Fibroblast of the aortic adventitia (primary cell): Measurements from ENCODE around the gene CNTN1. TPM values are rescaled to one million over a fixed set of nuclear protein-coding genes. Genes with fewer than 3 reads are reported as not detected.

Experiments used
- DNase-seq: peaks from one replicate; pipeline ENCODE4 v3.0.0-alpha.2; 2010; ENCODE audit warnings: low read depth
- H3K4me3 ChIP-seq: 2 replicates; pipeline ENCODE4 v1.5.1; 2011; ENCODE audit warnings: low read depth, mild to moderate bottlenecking, control low read depth, low read length, moderate library complexity
- total RNA-seq: library from RNA; depleted of rRNA; stranded (reverse); fragments of >200 nt; gene quantifications from 2 replicates; pipeline ENCODE4 v1.2.3, GENCODE V29; 2012; ENCODE audit warnings: low replicate concordance
- TF ChIP-seq, protein P1 (sequence below): IDR thresholded peaks from 2 replicates; pipeline ENCODE4 v1.5.1; 2011; ENCODE audit warnings: mild to moderate bottlenecking, low read length, control low read depth, inconsistent platforms; ENCODE audit not compliant: insufficient read depth

Gene CNTN1
- total RNA-seq, 1 donor = 0.27 TPM

DNA sequence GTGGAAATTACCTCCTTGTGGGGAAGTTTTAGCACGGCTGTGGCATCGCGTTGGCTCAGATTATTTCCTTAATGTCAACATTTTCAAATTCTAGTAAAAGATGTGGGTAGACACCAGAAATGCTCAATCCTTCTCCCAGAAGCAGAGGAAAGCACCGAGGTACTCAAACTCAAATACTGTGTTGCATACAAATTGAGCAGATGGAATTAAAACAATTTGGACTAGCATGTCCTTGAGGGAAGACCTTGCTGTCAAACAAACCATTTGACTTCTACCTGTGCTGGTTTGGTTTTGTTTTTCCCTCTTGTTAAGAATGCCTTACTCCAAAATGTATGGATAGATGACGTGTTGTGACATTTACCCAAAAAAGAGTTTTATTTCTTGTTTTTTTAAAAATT, 136.4 kb downstream of the CNTN1 start:
- DNase-seq = no peak
- TF ChIP-seq, protein P1, sequence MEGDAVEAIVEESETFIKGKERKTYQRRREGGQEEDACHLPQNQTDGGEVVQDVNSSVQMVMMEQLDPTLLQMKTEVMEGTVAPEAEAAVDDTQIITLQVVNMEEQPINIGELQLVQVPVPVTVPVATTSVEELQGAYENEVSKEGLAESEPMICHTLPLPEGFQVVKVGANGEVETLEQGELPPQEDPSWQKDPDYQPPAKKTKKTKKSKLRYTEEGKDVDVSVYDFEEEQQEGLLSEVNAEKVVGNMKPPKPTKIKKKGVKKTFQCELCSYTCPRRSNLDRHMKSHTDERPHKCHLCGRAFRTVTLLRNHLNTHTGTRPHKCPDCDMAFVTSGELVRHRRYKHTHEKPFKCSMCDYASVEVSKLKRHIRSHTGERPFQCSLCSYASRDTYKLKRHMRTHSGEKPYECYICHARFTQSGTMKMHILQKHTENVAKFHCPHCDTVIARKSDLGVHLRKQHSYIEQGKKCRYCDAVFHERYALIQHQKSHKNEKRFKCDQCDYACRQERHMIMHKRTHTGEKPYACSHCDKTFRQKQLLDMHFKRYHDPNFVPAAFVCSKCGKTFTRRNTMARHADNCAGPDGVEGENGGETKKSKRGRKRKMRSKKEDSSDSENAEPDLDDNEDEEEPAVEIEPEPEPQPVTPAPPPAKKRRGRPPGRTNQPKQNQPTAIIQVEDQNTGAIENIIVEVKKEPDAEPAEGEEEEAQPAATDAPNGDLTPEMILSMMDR = no peak
- no peak overlapping the region for H3K4me3 ChIP-seq

DNA sequence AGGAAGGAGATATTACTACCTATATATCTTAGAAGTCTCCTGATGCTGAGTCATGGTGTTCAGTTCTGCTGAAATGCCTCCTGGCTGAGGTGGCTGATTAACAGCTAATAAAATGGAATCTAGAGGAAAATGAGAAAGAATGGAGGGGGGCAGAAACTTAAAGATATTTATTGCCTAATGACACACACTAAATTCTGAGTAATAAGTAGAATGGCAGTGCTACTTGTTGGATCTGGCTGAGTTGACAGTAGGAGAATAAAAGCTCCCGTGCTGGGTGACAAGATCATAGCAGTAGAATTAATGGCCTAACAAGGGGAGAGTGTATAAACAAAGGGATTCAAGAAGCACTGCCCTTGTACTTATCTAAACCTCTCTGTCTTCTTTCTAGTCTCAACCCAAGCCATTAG, 137.5 kb downstream of the CNTN1 start:
- DNase-seq = no peak

DNA sequence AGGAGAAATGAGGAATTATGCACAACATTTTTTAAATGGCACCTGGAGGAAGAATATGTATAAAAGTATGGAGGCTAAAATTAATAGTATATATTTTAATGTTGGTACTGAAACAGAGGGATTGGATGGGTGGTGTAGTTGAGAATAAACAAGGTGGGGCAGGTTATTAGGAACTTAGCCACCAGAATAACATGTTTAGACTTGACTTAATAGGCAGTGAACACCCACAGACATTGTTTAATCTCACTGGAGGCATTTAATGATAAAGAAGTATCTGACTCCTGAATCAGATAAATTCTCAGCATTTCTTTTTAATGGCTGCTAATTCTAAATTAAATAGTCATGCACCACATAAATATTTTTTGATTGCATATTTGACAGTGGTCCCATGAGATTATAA, 139.7 kb downstream of the CNTN1 start:
- H3K4me3 ChIP-seq = no peak overlapping the region
- TF ChIP-seq, protein P1 = no peak
- no peak for DNase-seq

More for the DNA sequence above, 137.5 kb downstream of the CNTN1 start:
- H3K4me3 ChIP-seq = no peak overlapping the region
- TF ChIP-seq, protein P1 = no peak

DNA sequence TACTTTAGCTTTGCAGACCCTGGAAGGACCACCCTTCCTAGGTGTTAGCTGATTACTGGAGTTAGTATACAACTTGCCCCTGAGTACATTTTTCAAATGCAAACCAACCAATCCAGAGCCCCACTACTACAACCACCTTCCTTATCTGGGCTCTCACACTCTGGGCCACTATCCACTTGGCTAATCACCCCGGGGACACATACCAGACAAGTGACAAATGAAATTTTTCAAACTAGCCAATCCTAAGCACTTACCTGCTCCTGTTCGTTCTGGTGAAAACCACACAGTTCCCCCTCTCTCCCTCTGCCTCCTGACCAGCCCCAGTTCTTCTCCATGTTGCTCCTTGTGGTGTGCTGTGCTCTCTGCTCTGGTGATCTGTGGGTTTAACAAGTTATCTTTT, 140.4 kb downstream of the CNTN1 start:
- H3K4me3 ChIP-seq = no peak overlapping the region
- DNase-seq = no peak
- TF ChIP-seq, protein P1 = no peak

DNA sequence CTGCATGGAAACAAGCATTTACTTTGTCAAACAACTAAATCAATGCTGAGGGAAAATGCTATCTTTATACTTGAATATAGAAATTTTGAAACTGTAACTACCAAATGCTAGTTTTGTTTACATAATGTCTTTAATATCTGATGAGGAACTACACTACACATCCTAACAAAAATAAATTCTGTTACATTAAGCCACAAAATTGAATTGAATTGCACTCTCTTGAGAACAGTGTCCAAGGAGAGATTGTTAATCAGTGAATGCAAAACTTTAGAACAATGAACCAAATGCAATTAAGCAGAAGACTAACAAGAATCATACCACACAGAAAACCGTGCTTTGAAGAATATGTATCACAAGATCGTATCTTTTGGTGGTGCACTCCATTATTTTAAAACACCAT, 141.6 kb downstream of the CNTN1 start:
- H3K4me3 ChIP-seq = no peak overlapping the region
- TF ChIP-seq, protein P1 = no peak
- no peak for DNase-seq

DNA sequence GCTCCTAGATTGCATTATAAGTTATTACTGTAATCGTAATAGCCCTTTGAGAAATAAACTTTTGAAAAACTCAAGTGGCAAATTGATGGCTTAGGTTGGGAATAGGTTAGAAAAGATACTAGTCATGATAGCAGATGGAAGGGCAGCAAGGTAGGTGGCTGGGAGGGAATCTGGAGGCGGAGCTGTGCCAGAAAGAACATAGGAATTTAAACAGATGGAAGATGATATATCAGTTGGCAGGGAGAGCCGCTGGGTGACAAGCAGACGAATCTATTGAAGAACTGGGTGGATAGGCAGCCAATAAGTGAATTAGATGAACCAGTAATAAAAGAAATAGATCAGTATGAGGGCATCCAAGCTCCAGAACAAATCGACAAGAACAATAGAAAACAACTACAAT, 142.1 kb downstream of the CNTN1 start:
- TF ChIP-seq, protein P1 = no peak

DNA sequence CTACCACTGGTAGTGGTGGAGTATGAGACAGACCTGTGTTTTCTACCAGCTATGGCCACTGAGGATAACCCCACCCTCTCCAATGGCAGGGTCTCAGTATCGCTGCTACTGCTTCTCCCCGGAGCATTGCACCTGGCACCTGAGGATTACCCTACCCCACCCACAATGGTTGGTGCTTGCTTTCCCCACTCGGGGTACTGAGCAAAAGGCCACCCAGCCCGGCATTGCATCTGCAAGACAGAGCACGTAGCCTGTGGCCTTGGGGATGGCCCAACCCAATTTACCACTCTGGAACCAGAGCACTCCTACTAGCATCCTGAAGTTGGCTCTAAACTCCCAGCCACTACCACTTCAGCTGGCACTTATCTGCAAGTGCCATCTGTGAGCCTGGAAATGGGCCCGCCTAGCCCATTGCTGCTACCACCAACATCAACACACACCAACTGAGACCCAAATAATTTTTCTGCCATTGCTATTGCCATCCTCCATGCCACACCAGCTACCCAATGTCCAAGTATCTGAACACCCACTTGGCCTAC, 145.7 kb downstream of the CNTN1 start:
- TF ChIP-seq, protein P1 = no peak
- DNase-seq = no peak
- H3K4me3 ChIP-seq = no peak overlapping the region

More for the DNA sequence above, 142.1 kb downstream of the CNTN1 start:
- H3K4me3 ChIP-seq = no peak overlapping the region
- DNase-seq = no peak
